ENCODE data around the gene APOL1.

- TF ChIP-seq POLR2A (IDR thresholded peaks at IDR 0.05; ENCODE audit: low read length): no peak
- no peak for TF ChIP-seq GATA1 (IDR thresholded peaks at IDR 0.05; ENCODE audit: low read depth, low read length)
Observed at GRCh38 chr22:36297568-36297967, 44.6 kb downstream of the APOL1 start.
